Mucosa of stomach (tissue), 1 donor: Measurements from ENCODE around the gene PREX1.

ENCODE experiments used
- H3K27me3 ChIP-seq: one replicate; pipeline ENCODE4 v1.7.0; 2013; ENCODE audit warnings: mild to moderate bottlenecking, low read length; ENCODE audit not compliant: control insufficient read depth, insufficient read depth
- H3K36me3 ChIP-seq: one replicate; pipeline ENCODE4 v1.7.0; 2013; ENCODE audit warnings: low read length; ENCODE audit not compliant: control insufficient read depth, insufficient read depth
- H3K4me1 ChIP-seq: one replicate; pipeline ENCODE4 v1.7.0; 2013; ENCODE audit warnings: mild to moderate bottlenecking, low read length; ENCODE audit not compliant: control insufficient read depth, insufficient read depth
- H3K4me3 ChIP-seq: one replicate; pipeline ENCODE4 v1.7.0; 2013; ENCODE audit warnings: low read length
- H3K9ac ChIP-seq: one replicate; pipeline ENCODE4 v1.7.0; 2013; ENCODE audit warnings: mild to moderate bottlenecking, low read length, moderate library complexity
- H3K9me3 ChIP-seq: one replicate; pipeline ENCODE4 v1.7.0; 2013; ENCODE audit warnings: mild to moderate bottlenecking, low read length, moderate library complexity; ENCODE audit not compliant: control insufficient read depth
- donor health status: Pancreatic carcinoma.

The PREX1 gene

DNA sequence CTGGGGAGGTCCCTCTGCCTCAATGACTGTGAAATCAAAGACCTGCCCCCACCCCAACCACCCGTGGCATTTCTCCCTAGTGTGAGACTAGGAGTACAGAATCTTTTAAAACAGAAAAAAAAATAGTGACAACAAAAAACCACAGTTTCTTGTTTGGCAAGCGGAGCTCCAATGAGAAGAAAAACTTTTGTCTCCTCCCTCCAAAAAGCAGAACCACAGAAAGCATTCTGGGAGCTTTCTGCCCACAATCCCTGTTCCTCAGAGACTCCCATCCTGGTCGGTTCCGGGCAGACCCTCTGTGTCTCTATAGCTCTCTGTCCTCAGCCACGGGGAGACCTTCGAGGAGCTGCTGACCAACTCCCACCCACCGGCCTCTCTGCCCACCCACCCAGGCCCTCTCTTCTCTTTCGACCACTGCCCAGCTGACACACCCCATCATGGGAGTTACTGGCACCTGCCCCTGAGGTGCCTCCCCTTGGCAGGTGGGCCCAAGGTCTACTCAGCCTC lies 4.9 kb downstream of the PREX1 start:
- Histone ChIP-seq H3K4me1 (peaks cover 7% of the 10 kb centered on the region), H3K36me3 (no peaks in the 10 kb centered on the region), H3K27me3 (peaks cover 13% of the 10 kb centered on the region), H3K4me3 (no peak overlapping the region), H3K9ac (no peak overlapping the region), H3K9me3 (no peaks in the 10 kb centered on the region)

- Histone ChIP-seq H3K36me3 (no peaks in the 10 kb centered on the region), H3K4me1 (peaks cover 7% of the 10 kb centered on the region), H3K9me3 (no peaks in the 10 kb centered on the region), H3K4me3 (no peak overlapping the region), H3K27me3 (peaks cover 12% of the 10 kb centered on the region), H3K9ac (no peak overlapping the region)
These were observed 5.6 kb downstream of the PREX1 start for GRCh38 chr20:48822178-48822577.

DNA sequence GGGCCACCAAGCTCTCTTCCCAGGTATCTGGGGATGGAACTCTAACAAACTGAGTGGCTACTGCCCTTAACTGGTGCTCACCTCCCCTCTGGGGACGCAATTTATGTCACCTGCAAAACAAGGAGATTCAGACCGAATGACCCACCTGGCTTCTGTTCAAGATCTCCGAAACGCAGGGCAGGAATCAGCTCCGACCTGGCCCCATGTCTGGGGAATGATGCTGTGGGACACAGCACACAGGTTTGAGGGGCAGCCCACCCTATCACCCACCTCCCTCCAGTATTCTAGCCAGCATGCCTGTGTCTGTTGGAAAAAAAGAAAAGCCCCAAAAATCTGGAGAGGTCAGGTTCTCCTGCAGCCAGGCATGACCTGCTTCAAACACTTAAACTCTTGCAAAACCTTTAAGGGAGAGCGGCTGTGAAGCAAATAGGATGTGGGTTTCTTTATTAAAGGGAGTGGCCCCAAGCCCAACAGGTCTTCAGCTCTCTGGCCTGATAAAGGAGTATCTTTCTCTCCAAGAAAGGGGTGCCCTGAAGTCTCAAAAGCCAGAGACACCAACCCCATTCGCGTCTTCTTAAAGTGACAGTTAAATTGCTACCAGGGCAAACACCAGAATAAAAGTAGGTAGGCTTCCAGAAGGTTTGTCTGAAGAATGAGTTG lies 6.4 kb downstream of the PREX1 start:
- H3K36me3 ChIP-seq: no peaks in the 10 kb centered on the region
- peaks cover 6% of the 10 kb centered on the region for H3K27me3 ChIP-seq
- peaks cover 7% of the 10 kb centered on the region for H3K4me1 ChIP-seq
- H3K4me3 ChIP-seq: no peak overlapping the region
- no peak overlapping the region for H3K9ac ChIP-seq
- H3K9me3 ChIP-seq: no peaks in the 10 kb centered on the region

DNA sequence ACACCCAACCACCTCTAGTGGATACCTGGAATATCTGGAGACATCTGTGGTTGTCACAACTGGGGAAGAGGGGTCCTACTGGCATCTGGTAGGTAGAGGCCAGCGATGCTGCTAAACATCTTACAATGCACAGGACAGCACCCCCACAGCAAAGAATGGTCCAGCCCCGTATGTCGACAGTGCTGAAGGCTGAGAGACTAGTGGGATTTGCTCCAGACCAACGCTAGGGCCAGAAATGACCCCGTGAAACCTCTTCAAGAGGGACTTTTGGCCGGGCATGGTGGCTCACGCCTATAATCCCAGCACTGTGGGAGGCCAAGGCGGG lies 7.2 kb downstream of the PREX1 start:
- Histone ChIP-seq H3K9me3 (no peaks in the 10 kb centered on the region), H3K36me3 (no peaks in the 10 kb centered on the region), H3K27me3 (no peaks in the 10 kb centered on the region), H3K4me3 (no peak overlapping the region), H3K4me1 (peaks cover 1% of the 10 kb centered on the region), H3K9ac (no peak overlapping the region)

DNA sequence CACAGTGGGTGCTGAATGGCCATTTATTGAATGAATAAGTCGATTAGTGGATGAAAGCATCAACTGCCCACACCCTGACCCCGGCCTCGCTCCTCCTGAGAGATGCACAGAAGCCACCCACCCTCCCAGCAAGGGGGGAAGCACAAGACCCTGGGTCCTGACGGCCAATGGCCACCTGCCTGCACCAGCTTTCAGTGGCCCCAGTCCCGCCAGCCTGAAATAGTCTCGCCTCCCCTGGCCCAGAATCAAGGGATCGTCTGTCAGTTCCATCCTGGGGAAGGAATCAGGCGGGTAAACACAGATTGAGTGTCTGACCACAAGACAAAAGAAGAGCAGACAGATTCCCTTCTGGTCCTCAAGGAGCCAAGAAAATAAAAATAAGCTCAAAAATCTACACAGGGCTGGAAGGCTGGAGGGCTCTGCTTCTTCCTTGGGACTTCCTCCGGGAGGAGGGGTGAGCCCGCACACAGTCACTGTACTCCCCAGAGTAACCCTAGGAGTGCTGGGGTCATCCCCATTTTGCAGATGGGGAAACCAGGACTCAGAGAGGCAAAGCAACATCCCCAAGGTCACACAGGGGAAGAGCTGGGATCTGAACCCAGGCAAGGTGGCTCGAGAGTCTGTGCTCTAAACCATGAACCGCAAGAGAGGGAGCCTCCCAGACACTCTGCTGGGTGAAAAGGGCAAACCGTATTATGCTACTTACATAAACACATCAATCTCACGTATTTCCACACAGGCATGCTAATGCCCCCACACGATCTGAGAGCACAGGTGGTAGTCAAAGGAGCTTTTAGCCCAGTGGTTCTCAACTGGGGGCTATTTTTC lies 7.8 kb downstream of the PREX1 start:
- no peak overlapping the region for H3K9ac ChIP-seq
- no peak overlapping the region for H3K4me3 ChIP-seq
- H3K36me3 ChIP-seq: no peaks in the 10 kb centered on the region
- no peaks in the 10 kb centered on the region for H3K9me3 ChIP-seq
- H3K4me1 ChIP-seq: no peaks in the 10 kb centered on the region
- no peaks in the 10 kb centered on the region for H3K27me3 ChIP-seq

DNA sequence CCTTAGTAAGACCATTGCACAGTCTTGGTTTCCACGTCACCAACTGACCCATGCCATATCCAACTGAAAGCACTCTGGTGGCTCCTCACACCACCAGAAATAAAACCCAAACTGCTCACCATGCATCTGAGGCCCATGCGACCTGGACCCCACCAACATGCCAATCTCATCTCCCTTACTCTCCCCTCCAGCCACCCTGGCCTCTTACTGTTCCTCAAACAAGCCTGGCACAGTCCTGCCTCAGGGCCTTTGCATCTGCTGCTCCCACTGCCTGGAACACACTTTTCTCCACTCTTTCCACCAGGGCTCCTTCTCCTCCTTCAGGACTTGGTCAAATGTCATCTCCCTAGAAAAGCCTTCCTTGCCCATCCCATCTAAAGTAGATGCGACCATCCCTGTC lies 8.7 kb downstream of the PREX1 start:
- no peaks in the 10 kb centered on the region for H3K36me3 ChIP-seq
- no peak overlapping the region for H3K4me3 ChIP-seq
- no peak overlapping the region for H3K9ac ChIP-seq
- no peaks in the 10 kb centered on the region for H3K27me3 ChIP-seq
- H3K9me3 ChIP-seq: no peaks in the 10 kb centered on the region
- no peaks in the 10 kb centered on the region for H3K4me1 ChIP-seq

- Histone ChIP-seq H3K4me3 (no peak overlapping the region), H3K9me3 (no peaks in the 10 kb centered on the region), H3K4me1 (no peaks in the 10 kb centered on the region), H3K9ac (no peak overlapping the region), H3K36me3 (no peaks in the 10 kb centered on the region), H3K27me3 (no peaks in the 10 kb centered on the region)
These were observed 9.3 kb downstream of the PREX1 start for GRCh38 chr20:48818481-48818987.

- H3K4me3 ChIP-seq: no peak overlapping the region
- H3K36me3 ChIP-seq: no peaks in the 10 kb centered on the region
- H3K9me3 ChIP-seq: no peaks in the 10 kb centered on the region
- no peaks in the 10 kb centered on the region for H3K4me1 ChIP-seq
- no peak overlapping the region for H3K9ac ChIP-seq
- H3K27me3 ChIP-seq: no peaks in the 10 kb centered on the region
These were observed 9.8 kb downstream of the PREX1 start for GRCh38 chr20:48818031-48818370.

GRCh38 chr20:48817367-48818030 lies 10.3 kb downstream of the PREX1 start:
- Histone ChIP-seq H3K27me3 (no peaks in the 10 kb centered on the region), H3K4me1 (no peaks in the 10 kb centered on the region), H3K4me3 (no peak overlapping the region), H3K36me3 (no peaks in the 10 kb centered on the region), H3K9ac (no peak overlapping the region), H3K9me3 (no peaks in the 10 kb centered on the region)

DNA sequence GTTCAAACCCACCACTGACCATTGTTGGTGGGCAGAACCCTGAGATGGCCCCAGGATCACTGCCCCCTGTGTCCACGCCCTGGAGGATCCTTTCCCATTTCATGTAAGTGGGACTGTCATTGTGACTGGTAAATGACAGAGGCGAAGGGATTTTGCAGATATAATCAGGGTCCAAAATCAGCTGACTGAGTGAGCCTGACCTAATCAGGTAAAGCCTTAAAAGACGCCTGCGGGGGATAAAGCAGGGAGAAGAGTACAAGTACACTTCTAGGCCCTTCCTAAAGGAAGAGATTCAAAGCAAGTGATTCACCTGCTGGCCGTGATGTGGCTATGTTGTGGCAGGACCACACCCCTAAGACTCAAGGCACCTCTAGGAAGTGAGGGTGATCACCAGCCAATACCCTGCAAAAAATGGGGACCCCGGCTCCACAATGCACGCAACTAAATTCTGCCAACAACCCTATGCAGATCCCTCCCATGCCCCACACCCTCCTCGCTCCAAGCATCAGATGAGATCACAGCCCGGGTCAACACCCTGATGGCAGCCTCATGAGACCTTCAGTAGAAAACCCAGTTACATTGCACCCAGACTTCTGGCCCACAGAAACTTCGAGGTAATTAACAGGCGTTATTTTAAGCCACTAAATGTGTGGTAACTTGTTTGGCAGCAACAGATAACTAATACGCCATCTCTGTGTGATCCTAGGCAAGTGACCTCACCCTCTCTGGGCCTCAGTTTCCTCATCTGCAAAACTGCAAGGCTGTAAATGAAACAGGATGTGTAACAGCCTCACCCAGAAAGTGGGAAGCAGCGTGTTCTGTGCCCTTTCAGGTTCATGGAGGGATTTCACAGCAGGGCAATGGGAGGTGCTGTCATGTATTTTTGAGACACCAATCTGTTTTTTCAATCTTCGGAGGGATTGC lies 11.3 kb downstream of the PREX1 start:
- Histone ChIP-seq H3K9ac (no peak overlapping the region), H3K4me1 (no peaks in the 10 kb centered on the region), H3K9me3 (no peaks in the 10 kb centered on the region), H3K4me3 (no peak overlapping the region), H3K27me3 (no peaks in the 10 kb centered on the region), H3K36me3 (no peaks in the 10 kb centered on the region)

GRCh38 chr20:48815537-48815936 lies 12.3 kb downstream of the PREX1 start:
- Histone ChIP-seq H3K4me3 (no peak overlapping the region), H3K9ac (no peak overlapping the region), H3K27me3 (no peaks in the 10 kb centered on the region), H3K36me3 (no peaks in the 10 kb centered on the region), H3K4me1 (no peaks in the 10 kb centered on the region), H3K9me3 (no peaks in the 10 kb centered on the region)
